Activated CD4-positive, alpha-beta T cell treated with anti-CD3 and anti-CD28 coated beads, Interleukin-2, amount 50 U/mL, for 4 hours (primary cell): Measurements from ENCODE around the gene MAGI2.
"Not testable (repeated sequence)": the region's sequence is repeated elsewhere in the genome, so short reads cannot be mapped to it uniquely, and the experiment has no call there.

Experiments
- DNase-seq, 2 experiments: peaks; one replicate each; pipeline ENCODE4 v3.0.0-alpha.2; 2020

The MAGI2 gene

GRCh38 chr7:78383096-78383880 lies 1070.2 kb downstream of the MAGI2 start:
- no peak for DNase-seq

DNA sequence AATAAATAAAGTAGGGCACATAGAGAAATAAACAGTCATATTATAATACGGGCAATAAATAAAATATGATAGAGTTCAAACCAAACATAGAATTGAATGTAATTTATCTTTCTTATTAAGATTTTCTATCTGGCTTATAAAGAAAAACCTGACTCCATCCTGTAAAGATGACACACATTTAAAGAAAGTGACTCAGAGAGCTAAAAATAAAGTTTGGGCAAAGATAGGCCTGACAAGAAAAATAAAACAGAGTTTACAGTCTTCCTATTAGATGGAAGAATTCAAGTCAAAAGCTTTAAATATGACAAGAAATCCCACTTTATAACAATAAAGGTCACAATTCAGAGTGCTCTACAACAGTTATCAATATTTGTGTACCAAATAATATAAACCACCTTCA lies 1074.3 kb downstream of the MAGI2 start:
- DNase-seq = no peak

- no peak for DNase-seq
Measured at GRCh38 chr7:78377532-78377931, 1075.9 kb downstream of the MAGI2 start.

GRCh38 chr7:78370936-78371335 lies 1082.5 kb downstream of the MAGI2 start:
- DNase-seq = no peak

GRCh38 chr7:78368771-78369170 lies 1084.7 kb downstream of the MAGI2 start:
- DNase-seq = no peak

GRCh38 chr7:78367280-78367773 lies 1086.1 kb downstream of the MAGI2 start:
- no peak for DNase-seq

GRCh38 chr7:78363866-78364265 lies 1089.6 kb downstream of the MAGI2 start:
- DNase-seq = no peak

GRCh38 chr7:78359836-78360235 lies 1093.6 kb downstream of the MAGI2 start:
- DNase-seq = no peak

GRCh38 chr7:78357709-78358108 lies 1095.8 kb downstream of the MAGI2 start:
- no peak for DNase-seq

DNA sequence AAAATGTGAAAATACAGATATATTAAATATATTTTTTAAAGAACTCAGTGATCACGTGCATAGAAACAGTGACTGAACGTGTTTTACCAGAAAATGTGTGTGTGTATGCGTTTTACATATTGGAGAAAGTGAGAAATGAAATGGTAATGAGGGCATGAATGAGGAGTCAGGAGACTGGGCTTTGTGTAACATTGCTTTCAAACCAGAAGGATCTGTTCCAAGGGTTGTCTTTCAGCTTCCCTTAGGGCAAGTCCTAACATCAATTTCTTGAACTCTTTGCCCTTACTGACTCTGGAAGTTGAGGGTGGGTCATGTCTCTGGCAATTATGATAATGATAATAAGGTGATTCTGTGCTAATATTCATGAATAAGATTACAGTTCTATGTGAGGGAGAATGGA lies 1097.6 kb downstream of the MAGI2 start:
- no peak for DNase-seq

- DNase-seq = no peak
Measured at GRCh38 chr7:78350926-78351325, 1102.5 kb downstream of the MAGI2 start.

GRCh38 chr7:78350391-78350790 lies 1103.1 kb downstream of the MAGI2 start:
- DNase-seq = no peak

DNA sequence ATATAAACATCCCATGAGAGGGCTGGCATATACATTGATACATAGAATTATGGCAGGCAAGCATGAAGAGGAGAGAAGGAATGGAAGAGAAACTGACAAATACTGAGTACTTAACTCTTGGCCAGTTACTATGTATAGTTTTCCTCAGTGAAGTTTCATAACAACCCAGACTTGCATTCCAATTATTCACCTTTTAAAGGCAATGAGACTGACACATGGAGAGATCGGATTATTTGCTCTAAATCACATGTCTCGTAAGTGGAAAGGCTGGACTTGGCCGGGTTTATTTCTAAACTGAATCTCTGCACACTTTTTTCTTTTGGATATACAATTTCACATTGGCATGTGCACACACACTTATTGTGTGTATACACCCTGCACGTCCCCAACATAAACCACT lies 1106.6 kb downstream of the MAGI2 start:
- no peak for DNase-seq

DNA sequence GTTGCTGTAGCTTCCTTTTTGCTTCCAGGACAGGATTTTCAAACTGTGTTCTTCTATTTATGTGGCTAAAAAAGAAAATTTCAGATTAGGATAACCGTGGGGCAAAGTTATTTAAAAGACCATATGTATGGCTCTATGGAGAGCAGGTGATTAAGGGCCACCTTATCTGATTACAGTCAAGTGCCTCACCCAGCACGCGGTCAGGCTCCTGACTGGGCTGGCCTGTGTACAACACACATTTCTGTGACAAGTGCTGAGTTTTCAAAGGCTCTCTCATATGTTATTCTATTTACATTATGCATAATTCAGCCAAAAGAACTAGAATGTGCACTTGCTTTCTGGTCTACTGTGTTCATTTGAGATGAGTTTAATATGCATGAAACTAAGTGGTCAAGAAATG lies 1107.5 kb downstream of the MAGI2 start:
- no peak for DNase-seq

- no peak for DNase-seq
Measured at GRCh38 chr7:78345293-78345911, 1108.1 kb downstream of the MAGI2 start.

GRCh38 chr7:78334426-78334825 lies 1119.0 kb downstream of the MAGI2 start:
- DNase-seq = no peak

GRCh38 chr7:78333530-78334425 lies 1119.7 kb downstream of the MAGI2 start:
- no peak for DNase-seq

- DNase-seq = no peak
Measured at GRCh38 chr7:78329001-78329655, 1124.3 kb downstream of the MAGI2 start.

- DNase-seq = no peak
Measured at GRCh38 chr7:78327718-78328117, 1125.7 kb downstream of the MAGI2 start.

DNA sequence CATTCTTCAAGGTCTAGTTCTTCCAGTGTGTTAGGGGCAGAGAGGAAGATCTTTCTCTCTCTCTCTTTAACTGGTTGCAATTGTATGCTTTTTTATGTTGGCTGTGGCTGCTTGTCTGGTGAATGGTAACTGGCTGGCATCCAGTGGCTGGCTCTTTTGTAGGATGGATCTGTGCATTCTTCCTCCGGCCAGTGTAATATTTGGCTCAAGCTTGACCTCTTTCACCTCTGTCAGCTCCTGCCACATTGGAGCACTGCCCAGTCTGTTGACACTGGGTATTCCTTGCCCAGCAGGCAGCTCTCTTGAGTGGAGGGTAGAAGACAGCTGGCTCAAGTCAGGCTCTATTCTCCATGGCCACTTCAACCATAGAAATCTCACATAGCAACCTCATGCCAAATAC lies 1126.6 kb downstream of the MAGI2 start:
- no peak for DNase-seq

DNA sequence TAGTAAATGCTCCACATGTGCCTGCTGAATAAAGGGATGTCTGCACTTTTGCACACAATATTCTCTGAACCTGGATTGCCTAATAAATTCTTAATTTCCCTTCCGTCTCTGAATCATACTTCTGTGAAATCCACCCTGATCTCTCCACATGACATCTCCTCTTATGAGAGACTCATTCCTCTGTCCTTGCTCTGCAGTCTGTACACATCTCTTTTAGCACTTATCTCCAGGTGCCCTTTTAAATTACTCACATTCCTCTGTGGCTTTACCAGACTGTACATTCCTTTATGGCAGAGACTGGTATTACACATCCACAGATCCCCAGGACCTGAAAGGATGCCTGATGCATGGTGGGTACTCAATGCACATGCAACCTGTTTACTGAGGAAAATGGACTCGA lies 1127.3 kb downstream of the MAGI2 start:
- DNase-seq = no peak

GRCh38 chr7:78323118-78323517 lies 1130.3 kb downstream of the MAGI2 start:
- DNase-seq = no peak

DNA sequence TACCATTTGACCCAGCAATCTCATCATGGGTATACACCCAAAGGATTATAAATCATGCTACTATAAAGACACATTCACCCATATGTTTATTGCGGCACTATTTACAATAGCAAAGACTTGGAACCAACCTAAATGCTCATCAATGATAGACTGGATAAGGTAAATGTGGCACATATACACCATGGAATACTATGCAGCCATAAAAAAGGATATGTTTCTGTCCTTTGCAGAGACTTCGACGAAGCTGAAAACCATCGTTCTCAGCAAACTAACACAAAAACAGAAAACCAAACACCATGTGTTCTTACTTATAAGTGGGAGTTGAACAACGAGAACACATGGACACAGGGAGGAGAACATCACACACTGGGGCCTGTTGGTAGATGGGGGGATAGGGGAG lies 1131.2 kb downstream of the MAGI2 start:
- not testable (repeated sequence) for DNase-seq
